Testis (tissue), 5 donors: ENCODE measurements around the gene ZGLP1. TPM values are rescaled to one million over a fixed set of nuclear protein-coding genes. Genes with fewer than 3 reads are reported as not detected.

Source experiments
- DNase-seq: peaks from one replicate; pipeline ENCODE4 v3.0.0-alpha.2; 2019
- H3K27ac ChIP-seq, 2 donors: fragments of 200-600 bp; sonication (generic); one replicate each; pipeline ENCODE4 v1.5.1; 2019
- H3K27me3 ChIP-seq: fragments of 200-600 bp; sonication (generic); one replicate; pipeline ENCODE4 v1.5.1; 2019
- H3K36me3 ChIP-seq: fragments of 200-600 bp; sonication (generic); one replicate; pipeline ENCODE4 v1.5.1; 2017; ENCODE audit warnings: low read depth; ENCODE audit errors: missing control alignments
- H3K4me1 ChIP-seq: fragments of 200-600 bp; sonication (generic); one replicate; pipeline ENCODE4 v1.5.1; 2019
- H3K4me3 ChIP-seq, 2 donors: fragments of 200-600 bp; sonication (generic); one replicate each; pipeline ENCODE4 v1.5.1; 2017 to 2019
- H3K9me3 ChIP-seq: fragments of 200-600 bp; sonication (generic); one replicate; pipeline ENCODE4 v1.5.1; 2017
- POLR2A ChIP-seq: fragments of 450-650 bp; IDR thresholded peaks from one replicate; pipeline ENCODE4 v1.6.1; 2017; ENCODE audit warnings: antibody characterized with exemption, mild to moderate bottlenecking, moderate library complexity
- WGBS, 2 donors: methylation state at CpG; one replicate each; pipeline ENCODE4 v1.1.5; 2018; 5-methylcytosine and 5-hydroxymethylcytosine counted together
- intact Hi-C: fragments of 100-400 bp; cut with DNase I; formaldehyde crosslinking; loops from one replicate; pipeline ENCODE4 v1.15.1; 2023; ENCODE audit warnings: low total_unique reads
- long read RNA-seq, 2 donors: transcript quantifications; one replicate each; lab custom pipeline, GENCODE V29; 2026
- polyA plus RNA-seq: library from polyadenylated mRNA; stranded (reverse); fragments of 350-450 nt; fragmentation: Illumina TruSeq; extraction: RNeasy Lipid Tissue Mini Kit (QIAGEN cat#74804); gene quantifications from one replicate; pipeline ENCODE4 v1.2.3, GENCODE V29; 2014; ENCODE audit warnings: low read depth, low replicate concordance; ENCODE audit not compliant: insufficient read depth
- total RNA-seq, 2 donors: library from RNA; depleted of rRNA; stranded (reverse); fragments of >200 nt; gene quantifications; one replicate each; pipeline ENCODE4 v1.2.3, GENCODE V29; 2016
- TF ChIP-seq, protein P1 (sequence below), 3 experiments: fragments of 450-650 bp in 2 of 3; fragments of 200-600 bp in 1 of 3; sonication (generic) in 1 of 3; IDR thresholded peaks; one replicate each; pipeline ENCODE4 v1.5.1; 2016 to 2019; ENCODE audit warnings: antibody characterized with exemption in 3 of 3, mild to moderate bottlenecking in 2 of 3, moderate library complexity in 1 of 3

The ZGLP1 gene
- 10 to 100 TPM; 12.8 to 22.1 TPM for total RNA-seq
- 10.5 TPM for polyA plus RNA-seq
- long read RNA-seq, donor 1, partial matches to known transcripts, result 0 of 4 reads
- long read RNA-seq, donor 1, other reads (novel, unspliced or antisense), result 0 of 4 reads
- long read RNA-seq, donor 2, result 0 reads

DNA sequence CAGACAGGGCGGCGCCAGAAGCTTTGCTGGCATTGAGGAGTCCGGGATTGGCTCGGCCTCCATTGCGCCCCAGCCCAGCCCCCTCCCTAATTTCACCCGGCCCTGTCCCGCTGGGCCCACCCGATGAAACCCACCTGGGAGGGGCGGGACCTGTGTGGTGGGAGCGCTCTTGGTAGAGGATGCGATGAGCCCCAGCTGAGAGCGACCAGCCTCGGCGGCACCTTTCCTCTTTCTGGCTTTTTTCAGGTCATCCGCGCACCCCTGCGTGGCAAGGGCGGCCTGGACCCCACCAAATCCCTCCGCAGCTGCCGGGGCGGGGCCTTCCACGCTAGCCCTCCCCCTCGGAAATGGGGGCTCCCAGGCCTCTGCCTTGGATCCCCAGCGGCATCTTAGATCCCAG is at the start of gene ZGLP1:
TSS of gene ZGLP1 (minus strand) at position 393 of the 400 bp plus-strand sequence.
- no peaks in the 10 kb centered on the region for H3K4me1 ChIP-seq
- H3K9me3 ChIP-seq, result no peaks in the 10 kb centered on the region
- no peak for DNase-seq
- H3K4me3 ChIP-seq, result peak within 1 kb of the TSS; percentile 1 to 48
- no peak within 1 kb of the TSS for H3K27ac ChIP-seq
- 65 to 81% methylated on average over 12 to 24 of the region's 24 CpGs for WGBS, 2 donors
- no peaks in the 10 kb centered on the region for H3K36me3 ChIP-seq
- intact Hi-C loops, result no loop called here
- no peak for TF ChIP-seq POLR2A
- TF ChIP-seq, protein P1, sequence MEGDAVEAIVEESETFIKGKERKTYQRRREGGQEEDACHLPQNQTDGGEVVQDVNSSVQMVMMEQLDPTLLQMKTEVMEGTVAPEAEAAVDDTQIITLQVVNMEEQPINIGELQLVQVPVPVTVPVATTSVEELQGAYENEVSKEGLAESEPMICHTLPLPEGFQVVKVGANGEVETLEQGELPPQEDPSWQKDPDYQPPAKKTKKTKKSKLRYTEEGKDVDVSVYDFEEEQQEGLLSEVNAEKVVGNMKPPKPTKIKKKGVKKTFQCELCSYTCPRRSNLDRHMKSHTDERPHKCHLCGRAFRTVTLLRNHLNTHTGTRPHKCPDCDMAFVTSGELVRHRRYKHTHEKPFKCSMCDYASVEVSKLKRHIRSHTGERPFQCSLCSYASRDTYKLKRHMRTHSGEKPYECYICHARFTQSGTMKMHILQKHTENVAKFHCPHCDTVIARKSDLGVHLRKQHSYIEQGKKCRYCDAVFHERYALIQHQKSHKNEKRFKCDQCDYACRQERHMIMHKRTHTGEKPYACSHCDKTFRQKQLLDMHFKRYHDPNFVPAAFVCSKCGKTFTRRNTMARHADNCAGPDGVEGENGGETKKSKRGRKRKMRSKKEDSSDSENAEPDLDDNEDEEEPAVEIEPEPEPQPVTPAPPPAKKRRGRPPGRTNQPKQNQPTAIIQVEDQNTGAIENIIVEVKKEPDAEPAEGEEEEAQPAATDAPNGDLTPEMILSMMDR (IDR thresholded peaks at IDR 0.05), result no peak
- H3K27me3 ChIP-seq, result no peaks in the 10 kb centered on the region

DNA sequence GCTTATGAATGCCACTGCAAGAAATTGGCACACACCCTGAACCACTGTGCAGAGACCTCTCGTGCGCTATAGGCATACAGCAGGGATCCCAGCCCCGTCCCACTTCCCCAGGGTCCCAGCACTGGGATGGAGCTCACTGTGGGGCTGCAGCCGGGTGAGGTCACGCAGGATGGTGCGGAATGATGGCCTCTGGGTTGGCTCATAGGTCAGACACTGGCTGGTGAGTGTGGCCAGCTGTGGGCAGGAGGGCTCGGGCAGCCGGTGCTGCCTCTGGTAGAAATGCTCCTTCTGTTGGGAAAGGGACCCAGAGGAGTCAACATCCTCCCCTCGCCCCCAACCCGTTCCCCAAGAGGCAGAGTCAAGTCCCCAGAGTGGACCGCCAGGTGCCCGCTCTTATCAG is 46.8 kb upstream of the ZGLP1 start:
- Histone ChIP-seq H3K9me3 (no peaks in the 10 kb centered on the region), H3K36me3 (no peaks in the 10 kb centered on the region), H3K27ac (no peak overlapping the region), H3K4me1 (peaks cover 4% of the 10 kb centered on the region), H3K4me3 (no peak overlapping the region), H3K27me3 (no peaks in the 10 kb centered on the region)
- DNase-seq, result no peak
- TF ChIP-seq POLR2A, result no peak
- TF ChIP-seq, protein P1 (IDR thresholded peaks at IDR 0.05), result no peak
- intact Hi-C loops, result no loop called here
- WGBS, 2 donors, result 88 to 97% methylated on average over 9 to 12 of the region's 12 CpGs

DNA sequence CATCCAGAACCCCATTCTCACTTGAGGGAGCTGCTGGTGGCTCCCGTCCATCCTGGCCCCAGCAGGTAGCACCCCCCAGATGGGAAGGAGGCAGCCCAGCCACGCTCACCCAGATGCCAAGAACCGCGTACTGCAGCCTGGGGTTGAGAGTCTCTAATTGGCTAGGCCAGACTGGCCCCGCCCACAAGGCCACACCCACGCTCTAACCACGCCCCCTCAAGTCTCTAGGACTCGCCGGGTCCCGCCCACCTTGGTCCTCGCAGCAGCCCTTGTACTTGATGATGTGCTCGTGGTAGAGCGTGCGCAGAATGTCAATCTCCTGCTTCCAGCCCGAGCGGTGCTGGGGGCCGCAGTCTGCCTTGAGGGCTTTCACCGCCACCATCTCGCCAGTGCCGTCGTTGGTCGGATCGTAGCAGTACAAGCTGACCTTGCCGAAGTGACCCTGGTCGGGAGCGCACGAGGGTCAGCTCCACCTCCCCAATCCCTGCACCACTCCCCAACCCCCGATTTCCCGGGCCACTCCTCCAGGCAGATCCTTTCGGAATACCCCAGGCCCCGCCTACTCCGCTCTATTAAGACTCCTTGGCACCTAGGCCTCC is 44.3 kb upstream of the ZGLP1 start:
- Histone ChIP-seq H3K27me3 (no peaks in the 10 kb centered on the region), H3K4me1 (peaks cover 4% of the 10 kb centered on the region), H3K4me3 (peak overlapping the region in 1 of 2 donors; percentile 27), H3K36me3 (no peaks in the 10 kb centered on the region), H3K27ac (no peak overlapping the region), H3K9me3 (no peaks in the 10 kb centered on the region)
- WGBS, 2 donors, result 59 to 67% methylated on average over 11 to 32 of the region's 32 CpGs
- DNase-seq, result peak; percentile 86
- intact Hi-C loops, result no loop called here
- TF ChIP-seq, protein P1 (IDR thresholded peaks at IDR 0.05), result no peak
- no peak for TF ChIP-seq POLR2A

DNA sequence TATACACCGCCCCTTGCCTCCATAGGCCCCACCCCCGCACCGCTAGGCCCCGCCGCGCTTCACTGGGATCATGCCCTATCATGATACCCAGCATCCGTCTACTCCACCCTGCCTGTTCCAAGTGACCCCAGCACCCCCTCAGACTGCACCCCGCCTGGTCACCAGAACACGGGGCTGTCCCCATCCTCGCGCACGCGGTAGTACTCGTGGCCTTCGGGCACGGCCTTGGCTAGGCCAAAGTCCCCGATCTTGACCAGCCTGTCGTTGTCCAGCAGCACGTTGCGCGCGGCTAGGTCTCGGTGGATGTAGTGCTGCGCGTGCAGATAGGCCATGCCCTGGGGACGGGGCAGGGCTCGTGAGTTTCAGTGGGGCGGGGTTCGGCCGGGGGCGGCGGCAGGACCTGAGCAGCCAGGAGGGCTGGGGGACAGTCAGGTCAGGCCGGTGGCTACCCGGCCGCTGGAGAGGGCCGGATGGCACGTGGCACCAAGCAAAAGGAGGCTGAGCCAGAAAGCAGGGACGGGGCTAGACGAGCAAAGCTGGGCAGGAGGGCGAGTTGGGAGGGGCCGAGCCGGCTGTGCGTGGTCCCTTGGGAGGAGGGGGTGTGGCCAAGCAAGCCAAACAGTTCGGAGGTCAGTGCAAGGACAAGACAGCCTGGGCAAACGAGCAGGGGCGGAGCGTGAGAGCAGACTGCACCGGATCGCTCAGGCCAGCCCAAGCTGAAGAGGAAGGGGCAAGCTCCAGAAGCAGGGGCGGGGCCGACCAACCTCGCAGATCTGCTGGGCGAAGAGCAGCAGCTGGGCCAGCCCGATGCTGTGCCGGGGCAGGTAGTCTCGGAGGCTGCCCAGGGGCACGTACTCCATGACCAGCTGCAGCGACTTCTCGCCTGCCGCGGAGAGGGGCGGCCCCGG is 43.4 kb upstream of the ZGLP1 start:
- WGBS, 2 donors, result 50 to 52% methylated on average over 35 to 62 of the region's 63 CpGs
- H3K27ac ChIP-seq, result peak overlapping the region in 1 of 2 donors; percentile 59
- peak; percentile 79 for DNase-seq
- H3K27me3 ChIP-seq, result no peaks in the 10 kb centered on the region
- H3K4me1 ChIP-seq, result peaks cover 4% of the 10 kb centered on the region
- peak overlapping the region; percentile 12 to 27 for H3K4me3 ChIP-seq
- no peaks in the 10 kb centered on the region for H3K9me3 ChIP-seq
- TF ChIP-seq, protein P1 (IDR thresholded peaks at IDR 0.05), result no peak
- TF ChIP-seq POLR2A, result no peak
- H3K36me3 ChIP-seq, result no peaks in the 10 kb centered on the region
- intact Hi-C loops, result no loop called here
